Stimulated activated CD4-positive, alpha-beta T cell treated with anti-CD3 and anti-CD28 coated beads, Interleukin-4, amount 100 ng/mL, for 48 hours (primary cell): ENCODE data around the gene IGLL5.
"Not testable (repeated sequence)": the region's sequence is repeated elsewhere in the genome, so short reads cannot be mapped to it uniquely, and the experiment has no call there.

Experiments
- DNase-seq, 2 donors: peaks; one replicate each; pipeline ENCODE4 v3.0.0-alpha.2; 2020; ENCODE audit warnings: low read depth in 2 of 2

Gene IGLL5

DNA sequence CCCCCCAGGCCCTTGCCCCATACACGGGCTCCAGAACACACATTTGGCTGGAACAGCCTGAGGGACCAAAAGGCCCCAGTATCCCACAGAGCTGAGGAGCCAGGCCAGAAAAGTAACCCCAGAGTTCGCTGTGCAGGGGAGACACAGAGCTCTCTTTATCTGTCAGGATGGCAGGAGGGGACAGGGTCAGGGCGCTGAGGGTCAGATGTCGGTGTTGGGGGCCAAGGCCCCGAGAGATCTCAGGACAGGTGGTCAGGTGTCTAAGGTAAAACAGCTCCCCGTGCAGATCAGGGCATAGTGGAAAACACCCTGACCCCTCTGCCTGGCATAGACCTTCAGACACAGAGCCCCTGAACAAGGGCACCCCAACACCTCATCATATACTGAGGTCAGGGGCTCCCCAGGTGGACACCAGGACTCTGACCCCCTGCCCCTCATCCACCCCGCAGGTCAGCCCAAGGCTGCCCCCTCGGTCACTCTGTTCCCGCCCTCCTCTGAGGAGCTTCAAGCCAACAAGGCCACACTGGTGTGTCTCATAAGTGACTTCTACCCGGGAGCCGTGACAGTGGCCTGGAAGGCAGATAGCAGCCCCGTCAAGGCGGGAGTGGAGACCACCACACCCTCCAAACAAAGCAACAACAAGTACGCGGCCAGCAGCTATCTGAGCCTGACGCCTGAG lies 13.1 kb downstream of the IGLL5 start:
- not testable (repeated sequence) for DNase-seq

DNA sequence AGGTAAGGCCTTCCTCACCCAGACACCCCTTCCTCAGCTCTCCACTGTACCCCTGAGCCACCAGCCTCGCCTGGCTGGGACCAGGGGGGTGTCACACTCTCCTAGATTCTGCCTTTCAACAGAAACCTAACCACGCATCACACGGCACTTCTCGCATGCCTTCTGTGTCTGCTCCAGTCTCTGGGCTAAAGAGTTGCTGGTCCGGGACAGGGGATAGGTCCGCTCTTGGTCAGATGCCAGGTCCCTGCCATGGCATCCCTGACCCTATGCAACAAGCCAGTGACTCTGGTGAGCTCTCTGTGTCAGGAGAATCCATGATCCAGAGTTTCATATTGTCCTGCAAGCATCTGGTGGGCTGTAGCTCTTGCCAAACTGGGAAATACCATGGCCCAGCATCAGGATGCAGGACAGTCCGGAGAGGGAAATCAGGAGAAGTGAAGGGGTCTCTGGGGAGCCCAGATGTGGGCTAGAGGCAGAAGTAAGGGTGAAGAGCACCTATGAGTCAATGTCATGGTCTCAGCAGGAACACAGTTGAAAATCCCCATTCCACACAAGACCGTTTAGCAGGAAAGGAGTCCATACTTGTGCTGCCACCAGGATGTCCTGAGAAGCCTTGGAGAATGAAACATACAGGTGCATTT lies 14.1 kb downstream of the IGLL5 start:
- no peak for DNase-seq

DNA sequence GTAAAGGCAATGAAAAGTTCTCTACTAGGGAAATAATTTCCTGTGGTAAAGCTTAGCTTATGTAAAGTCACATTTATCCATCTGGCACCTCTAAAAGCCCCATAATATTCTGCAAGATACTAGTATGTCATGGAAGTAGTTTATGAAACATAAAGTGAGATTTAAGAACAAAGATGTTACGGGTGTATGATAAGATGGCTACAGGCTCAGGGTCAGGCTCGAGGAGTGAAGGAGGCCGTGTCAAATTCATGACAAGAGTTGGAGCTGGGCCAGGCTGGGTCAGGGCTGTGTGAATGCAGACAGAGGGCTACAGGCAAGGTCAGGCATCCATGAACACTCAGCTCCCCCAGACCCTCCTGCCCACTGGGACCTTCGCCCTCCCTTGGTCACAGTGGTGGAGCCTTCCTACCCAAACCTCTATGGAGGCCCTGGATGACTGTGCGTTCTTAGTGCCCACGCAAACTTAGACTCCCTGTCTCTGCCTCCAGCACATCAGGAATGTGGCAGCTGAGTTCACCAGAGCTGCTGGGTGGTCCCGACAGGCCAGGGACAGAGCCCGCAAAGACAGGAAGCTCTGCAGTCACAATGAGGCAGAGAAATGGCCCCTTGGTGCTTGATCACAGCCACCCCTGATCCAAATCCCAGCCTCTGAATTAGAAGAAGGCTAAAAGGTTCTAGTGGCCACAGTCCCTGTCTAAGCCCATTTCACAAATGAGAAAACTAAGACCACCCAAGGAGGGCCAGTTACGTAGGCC lies 14.8 kb downstream of the IGLL5 start:
- no peak for DNase-seq

DNA sequence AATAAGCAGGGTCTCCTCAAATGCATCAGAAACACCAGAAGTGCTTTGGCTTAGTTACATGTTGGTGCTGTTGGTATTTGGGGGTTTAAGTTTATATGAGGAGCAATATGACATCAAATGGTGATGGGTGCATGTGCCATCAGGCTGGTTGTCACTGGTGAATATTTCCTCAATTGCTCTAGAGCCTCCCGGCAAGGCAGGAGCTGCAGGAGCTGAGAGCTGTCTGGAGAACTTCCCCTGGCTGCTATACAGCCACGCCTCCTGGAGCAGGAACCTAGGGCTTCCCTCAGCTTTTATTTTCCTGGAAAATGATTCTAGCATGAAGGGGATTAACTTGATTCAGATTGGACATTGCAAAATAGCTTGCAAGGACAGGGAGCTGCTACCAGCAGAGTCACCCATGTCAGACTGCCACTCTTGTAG lies 15.8 kb downstream of the IGLL5 start:
- no peak for DNase-seq

DNA sequence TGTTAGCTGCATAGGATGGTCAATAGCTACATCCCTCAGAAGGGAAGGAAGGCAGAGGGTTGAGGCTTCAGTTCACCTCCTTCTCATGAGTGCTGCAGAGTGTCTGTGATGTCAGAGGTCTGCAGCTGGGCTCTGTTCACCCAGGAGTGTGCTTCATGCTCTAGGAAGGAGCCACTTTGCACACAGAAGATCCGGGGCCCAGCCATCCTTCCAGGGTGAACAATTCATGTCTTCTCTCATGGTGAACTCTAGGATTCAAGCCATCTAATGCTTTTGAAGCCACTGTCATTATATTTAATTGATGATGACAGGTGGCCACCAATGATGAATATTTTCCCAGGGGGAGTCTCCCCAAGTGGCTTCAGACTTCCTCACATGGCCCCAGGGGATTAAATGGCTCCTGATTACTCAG lies 16.2 kb downstream of the IGLL5 start:
- DNase-seq: not testable (repeated sequence)

DNA sequence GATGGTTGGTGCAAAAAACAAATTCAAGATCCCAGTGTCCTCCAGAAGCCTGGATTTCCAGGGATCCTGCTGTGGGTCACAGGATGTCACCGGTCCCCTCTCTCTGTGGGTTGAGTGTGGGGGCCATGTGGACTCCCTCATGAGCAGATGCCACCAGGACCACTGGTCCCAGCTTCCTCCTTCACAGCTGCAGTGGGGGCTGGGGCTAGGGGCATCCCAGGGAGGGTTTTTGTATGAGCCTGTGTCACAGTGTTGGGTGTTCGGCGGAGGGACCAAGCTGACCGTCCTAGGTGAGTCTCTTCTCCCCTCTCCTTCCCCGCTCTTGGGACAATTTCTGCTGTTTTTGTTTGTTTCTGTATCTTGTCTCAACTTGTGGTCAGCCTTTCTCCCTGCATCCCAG lies 17.1 kb downstream of the IGLL5 start:
- not testable (repeated sequence) for DNase-seq

DNA sequence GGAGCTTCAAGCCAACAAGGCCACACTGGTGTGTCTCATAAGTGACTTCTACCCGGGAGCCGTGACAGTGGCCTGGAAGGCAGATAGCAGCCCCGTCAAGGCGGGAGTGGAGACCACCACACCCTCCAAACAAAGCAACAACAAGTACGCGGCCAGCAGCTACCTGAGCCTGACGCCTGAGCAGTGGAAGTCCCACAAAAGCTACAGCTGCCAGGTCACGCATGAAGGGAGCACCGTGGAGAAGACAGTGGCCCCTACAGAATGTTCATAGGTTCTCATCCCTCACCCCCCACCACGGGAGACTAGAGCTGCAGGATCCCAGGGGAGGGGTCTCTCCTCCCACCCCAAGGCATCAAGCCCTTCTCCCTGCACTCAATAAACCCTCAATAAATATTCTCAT lies 18.8 kb downstream of the IGLL5 start:
- not testable (repeated sequence) for DNase-seq

DNA sequence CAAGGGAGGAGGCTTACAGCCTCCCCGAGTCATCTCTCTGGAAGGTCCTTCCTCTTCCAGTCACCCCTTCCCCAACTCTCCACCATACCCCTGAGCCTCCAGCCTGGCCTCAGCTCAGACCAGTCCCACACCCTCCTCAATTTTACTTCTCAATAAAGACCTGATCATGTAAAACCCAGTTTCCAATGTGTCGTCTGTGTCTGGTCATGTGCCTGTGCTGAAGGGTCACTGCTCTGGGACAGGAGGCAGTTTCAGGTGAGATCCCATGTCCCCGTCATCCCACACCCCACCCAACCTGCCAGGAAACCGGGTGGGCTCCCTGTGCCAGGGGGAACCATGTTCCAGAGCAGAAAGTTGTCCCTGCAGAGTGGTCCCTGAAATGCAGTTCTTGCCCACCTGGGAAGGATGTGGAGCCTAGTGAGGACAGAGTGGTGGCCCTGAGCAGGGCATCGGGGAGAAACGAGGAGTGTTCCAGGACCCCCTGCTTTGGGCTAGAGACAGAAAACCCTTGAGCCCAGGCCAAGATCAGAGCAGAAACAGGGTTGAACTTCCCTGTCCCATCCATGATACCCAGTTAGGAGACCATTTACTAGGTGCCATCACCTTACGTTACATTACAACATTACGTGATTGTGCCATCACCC lies 19.4 kb downstream of the IGLL5 start:
- DNase-seq: no peak

DNA sequence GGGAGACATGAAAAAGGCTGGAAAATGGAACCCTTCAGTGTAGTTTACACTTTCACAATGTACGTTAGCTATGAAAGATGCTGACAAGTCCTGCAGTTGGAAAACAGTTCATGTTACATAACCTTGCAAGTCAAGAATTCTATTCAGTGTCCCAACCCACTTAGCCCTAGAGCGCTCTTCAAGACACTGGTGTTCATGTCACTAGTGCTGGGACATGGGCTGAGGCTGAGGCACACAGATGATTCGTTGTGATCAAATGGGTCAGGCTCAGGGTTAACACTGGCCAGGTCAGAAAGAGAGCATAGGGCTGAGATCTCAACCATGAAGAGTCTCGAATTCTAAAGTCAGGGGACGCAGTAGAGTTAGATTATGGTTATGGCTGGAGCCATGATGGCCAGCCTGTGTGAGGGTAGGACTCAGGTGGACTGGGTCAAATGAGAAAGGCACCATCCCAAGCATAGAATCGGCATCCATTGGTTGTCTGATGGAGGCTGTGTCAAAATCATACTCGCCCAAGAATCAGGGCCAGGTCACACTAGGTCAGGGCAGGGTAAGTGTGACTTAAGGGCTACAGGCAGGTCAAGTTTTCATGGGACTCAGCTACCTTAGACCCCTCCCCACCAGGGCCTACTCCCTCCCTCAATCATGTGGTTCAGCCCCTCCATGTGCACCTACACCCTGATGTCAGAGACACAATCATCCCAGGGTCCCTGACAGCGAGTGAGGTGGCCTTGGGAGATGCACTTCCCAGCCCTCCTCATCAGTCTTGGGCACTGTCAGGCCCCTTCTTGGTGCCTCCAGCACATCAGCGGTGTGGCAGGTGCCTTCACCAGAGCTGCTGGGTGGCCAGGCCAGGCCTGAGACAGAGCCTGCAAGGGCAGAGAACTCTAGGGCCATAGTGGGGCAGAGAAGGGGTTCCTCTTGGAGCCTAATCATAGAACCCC lies 20.2 kb downstream of the IGLL5 start:
- DNase-seq: no peak

DNA sequence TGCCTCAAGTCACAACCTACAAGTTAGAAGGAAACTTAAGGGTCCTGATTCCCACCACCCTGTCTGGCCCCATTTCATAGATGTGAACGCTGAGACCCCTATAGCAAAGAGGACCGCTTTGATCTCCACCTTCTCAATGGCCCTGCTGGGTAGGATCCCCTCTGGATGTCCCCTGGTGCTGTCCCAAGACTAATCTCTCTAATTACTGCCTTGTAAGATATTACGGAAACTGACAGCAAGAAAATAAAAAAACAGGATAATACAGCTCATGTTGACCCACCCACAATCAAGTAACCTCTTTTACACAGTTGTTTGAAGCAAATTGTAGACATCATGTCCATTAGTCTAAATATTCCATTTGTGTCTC lies 20.9 kb downstream of the IGLL5 start:
- DNase-seq: no peak

DNA sequence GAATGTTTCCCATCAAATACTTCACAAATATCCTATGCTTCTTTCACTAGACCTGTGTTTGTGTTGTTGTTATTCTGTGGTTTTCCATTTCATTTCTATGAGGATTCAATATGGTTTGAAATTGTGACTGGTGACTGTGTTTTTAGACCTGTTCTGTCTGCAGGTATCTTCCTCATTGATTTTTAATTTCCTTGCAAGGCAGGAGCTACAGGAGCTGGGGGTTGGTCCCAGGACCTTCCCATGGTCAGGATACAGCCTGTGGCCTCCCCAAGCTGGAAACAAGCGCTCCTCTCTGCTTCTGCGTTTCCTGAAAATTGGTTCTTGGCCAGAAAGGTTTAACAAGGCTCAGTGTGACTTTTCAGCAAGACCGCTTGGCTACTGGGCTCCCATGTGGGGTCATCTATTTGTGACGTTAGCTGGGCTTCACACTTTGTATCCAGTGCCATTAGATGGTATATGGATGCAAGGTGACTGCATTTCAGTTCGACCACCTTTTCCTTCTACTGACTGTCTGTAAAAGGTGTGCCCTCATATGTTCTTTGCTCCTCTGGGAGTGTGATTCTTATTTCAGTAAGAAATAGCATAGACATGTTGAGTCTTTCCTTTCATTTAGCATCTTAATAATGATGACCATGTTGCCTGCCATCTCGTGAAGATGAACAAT lies 21.5 kb downstream of the IGLL5 start:
- DNase-seq: no peak

DNA sequence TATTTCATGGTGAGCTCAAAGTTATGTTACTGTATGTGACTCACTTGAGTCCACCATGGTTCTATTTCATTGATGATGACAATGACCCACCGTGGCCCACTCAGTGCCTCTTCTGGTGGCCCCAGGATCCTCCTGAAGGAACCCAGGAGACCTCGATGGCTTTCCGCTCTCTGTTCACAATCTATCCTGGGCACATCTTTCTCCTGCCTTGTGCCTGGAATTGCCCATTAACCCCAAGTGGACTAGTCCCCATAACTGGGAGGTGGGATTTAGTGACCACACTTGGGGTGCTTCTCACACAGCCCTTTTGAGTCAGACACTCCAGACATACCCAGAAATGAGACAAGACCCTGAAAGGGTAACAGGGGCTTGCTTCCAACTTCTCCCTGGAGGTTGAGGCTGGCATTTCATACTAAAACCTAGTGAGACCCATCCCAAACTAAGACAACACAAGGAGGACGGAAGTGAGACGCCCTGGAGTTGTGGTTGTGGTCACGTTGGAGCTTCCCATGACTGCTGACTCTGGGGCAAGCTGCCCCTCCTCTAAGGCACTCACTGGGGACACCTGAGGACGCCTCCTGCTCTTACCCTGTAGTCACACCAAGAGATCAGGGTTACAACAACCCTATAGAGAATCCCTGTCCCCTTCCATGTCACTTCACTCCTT lies 22.1 kb downstream of the IGLL5 start:
- DNase-seq: no peak

DNA sequence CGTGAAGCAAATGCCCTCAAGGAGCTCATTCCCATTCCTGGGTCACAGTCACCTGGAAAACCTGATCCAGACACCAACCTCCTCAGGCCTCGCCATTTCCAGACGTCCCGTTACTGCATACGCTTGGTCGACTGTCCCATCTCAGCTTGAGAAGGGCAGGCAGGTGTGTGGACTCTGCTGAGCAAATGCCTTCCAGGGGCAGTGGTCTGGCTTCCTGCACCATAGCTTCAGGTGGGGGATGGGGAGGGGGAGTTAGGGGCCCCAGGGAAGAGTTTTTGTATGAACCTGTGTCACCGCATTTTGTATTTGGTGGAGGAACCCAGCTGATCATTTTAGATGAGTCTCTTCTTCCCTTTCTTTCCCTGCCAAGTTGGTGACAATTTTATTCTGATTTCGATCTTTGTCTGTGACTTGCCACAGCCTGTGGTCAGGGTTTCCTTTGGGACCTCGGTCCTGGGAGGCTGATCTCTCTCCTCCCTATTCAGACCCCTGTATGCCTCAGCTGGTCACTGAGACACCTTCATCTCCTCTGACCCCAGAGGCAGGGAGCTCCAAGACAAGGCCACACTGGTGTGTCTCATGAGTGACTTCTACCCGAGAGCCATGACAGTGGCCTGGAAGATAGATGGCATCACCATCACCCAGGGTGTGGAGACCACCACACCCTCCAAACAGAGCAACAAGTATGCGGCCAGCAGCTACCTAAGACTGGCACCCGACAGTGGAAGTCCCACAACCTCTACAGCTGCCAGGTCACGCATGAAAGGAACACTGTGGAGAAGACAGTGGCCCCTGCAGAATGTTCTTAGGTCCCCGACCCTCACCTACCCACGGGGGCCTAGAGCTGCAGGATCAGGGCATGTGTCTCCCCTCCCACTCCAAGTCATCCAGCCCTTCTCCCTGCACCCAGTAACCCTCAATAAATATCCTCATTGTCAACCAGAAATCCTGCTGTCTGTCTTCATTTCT lies 22.9 kb downstream of the IGLL5 start:
- DNase-seq: no peak

DNA sequence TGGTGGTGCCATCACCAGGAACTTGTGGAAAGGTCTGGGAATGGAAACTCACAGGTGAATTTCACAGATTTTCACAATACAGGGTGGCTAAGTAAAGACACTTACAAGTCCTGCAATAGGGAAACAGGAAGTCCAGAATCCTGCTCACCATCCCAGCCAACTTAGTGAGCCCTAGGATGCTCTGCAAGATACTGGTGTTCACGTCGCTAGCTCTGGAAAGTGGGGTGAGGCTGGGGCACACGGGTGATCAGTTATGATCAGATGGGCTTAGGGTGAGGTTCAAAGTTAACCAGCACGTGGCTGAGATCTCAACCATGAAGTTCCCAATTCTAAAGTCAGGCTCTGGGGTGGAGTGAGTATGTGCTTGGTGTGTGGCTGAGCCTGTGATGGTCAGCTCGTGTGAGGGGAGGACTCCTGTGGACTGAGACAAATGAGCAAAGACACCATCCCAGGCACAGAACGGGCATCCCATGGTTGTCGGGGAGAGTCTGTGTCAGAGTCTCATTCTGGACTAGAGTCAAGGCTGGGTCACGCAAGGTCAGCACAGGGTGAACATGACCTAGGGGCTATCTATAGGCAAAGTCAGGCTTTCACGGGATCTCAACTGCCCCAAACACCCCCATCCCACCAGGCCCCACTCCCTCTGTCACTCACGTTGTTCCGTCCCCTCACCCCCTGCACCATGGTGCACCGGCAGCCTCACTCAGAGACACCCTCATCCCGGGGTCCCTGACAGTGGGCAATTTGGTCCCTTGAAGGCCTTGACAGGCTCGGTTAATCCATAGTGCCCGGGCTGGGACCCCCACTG lies 23.9 kb downstream of the IGLL5 start:
- DNase-seq: no peak

DNA sequence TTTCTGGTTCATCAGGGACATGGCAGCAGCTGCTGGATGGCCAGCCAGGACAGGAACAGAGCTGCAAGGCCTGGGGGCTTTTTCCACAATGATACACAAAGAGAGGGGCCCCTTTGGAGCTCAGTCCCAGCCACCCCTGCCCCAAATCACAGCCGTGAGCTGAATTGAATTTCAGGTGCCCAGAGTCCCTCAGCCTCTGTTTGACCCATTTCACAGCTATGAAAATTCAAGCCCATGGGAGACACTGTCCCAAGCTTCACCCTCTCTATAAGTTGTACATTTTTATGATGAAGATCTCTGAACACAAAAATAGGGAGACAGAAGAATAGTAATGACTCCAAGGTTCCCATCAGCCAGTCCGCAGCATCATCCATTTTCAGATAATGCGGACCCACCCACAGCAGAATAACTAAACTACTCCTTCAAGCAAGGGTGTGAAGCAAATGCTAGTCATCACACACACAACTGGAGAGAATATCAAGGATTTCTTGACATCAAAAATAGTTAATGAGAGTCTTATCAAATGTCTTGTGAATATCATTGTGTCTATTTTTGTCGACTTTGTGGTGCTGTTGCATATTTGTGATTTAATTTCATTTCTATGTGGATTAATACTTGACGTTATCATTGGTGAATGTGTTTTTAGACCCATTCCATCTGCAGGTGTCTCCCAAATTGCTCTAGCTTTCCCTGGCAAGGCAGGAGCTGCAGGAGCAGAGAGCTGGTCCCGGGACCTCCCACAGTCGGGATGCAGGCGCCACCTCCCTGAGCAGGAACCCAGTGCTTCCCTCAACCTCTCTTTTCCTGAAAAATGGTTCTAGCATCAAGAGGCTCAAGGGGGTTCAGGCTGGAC lies 24.7 kb downstream of the IGLL5 start:
- DNase-seq: no peak

DNA sequence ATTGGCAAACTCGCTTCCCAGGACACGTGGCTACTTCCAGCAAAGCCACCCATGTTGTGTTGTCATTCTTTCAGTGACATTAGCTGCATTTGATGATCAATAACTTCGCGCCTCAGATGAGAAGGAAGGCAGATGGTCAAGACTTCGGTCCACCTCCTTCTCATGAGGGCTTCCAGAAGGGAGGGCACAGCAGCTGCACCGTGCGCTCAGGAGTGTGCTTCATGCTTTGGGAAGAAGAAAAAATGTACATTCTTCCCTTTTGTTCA lies 25.3 kb downstream of the IGLL5 start:
- no peak for DNase-seq

DNA sequence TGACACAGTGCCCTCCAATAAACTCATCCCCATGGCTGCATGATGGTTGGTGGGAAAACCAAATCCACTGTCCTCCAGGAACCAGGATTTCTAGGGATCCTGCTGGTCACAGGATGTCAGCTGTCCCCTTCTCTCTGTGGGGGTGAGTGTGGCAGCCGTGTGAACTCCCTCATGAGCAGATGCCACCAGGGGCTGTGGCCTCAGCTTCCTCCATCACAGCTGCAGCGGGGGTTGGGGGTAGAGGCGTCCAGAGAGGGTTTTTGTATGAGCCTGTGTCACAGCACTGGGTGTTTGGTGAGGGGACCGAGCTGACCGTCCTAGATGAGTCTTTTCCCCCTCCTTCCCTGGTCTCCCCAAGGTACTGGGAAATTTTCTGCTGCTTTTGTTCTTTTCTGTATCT lies 26.4 kb downstream of the IGLL5 start:
- no peak for DNase-seq
